Measurements from ENCODE around the gene WDR82. TPM values are rescaled to one million over a fixed set of nuclear protein-coding genes. Genes with fewer than 3 reads are reported as not detected.
A peak's percentile ranks its signal among the peaks of the same experiment; 100 is the strongest.

The WDR82 gene, protein sequence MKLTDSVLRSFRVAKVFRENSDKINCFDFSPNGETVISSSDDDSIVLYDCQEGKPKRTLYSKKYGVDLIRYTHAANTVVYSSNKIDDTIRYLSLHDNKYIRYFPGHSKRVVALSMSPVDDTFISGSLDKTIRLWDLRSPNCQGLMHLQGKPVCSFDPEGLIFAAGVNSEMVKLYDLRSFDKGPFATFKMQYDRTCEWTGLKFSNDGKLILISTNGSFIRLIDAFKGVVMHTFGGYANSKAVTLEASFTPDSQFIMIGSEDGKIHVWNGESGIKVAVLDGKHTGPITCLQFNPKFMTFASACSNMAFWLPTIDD
- 100 to 1,000 TPM; 176 to 177 TPM for total RNA-seq

DNA sequence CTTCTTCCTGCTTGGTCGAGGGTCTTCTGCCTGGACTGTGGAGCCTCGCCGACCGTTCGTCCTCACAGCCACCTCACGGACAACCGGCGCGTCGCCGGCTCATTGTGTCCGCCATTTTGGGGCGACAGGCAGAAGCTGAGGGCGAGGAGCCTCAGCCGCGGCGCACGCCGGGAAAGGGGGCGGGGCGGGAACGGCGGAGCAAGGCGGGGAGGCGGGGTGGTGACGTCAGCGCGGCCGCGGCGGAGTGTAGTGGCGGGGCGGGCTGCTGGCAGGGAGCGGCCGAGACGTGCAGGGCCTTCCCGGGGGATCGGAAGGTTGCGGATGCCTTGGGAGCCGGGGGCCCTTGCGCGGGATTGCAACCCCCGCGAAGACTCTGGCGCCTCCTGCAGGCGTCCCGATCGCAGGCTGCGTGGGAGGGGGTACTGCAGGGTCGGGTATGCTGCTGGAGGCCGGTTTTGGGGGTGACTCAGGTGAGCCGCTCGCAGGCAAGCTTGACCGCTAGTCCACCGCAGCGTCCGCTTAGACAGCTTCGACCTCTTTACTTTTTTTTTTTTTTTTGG is at the start of gene WDR82:
Gene WDR82, minus strand, starts transcription at position 140 of the 560 bp plus-strand sequence. CDS start 288 bp downstream, outside the sequence.
- H3K36me3 Mint-ChIP-seq (ENCODE audit: low read depth), result peaks cover 51% of the 10 kb centered on the region
- H3K4me1 Mint-ChIP-seq (ENCODE audit: low read depth), result peaks cover 57% of the 10 kb centered on the region

DNA sequence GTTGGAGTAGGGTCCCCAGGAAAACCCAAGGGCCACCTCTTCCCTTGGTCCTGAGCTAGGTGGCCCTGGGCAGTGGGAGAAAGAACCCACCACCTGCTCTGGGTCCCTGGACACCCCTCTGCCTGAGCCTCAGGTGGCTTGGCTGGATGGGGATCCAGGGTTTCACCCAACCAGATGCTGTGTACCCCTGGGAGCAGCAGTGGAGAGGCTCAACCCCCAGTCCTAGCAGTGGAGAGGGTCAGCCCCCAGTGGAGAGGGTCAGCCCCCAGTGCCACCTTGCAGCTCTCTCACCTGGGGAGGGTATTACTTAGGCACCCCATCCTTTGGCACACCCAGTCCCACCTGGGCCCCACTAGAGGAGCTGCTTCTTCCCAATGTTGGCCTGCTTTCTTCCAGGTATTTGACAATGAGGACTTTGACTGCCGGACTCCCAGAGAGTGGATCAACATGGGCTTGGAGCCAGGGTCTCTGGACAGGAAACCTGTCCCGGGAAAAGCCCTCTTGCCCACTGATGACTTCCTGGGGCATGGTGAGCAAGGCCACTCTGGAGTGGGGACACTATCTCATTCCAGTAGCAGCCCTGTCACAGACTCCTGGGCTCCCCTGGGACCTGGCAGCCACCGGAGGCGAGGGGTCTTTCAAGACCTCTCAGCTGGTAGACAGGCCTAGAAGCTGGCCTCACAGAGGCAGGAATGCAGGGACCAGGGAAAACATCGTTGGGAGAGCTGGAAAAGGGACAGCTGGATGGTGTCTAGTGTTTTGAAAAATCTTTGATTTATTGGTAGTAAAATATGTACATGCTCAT is 49.2 kb upstream of the WDR82 start:
- intact Hi-C loops (cut with micrococcal nuclease), result no loop called here
- Mint-ChIP-seq H3K27me3 (ENCODE audit: low read depth) (no peaks in the 10 kb centered on the region), H3K4me3 (no peak overlapping the region), H3K36me3 (ENCODE audit: low read depth) (no peaks in the 10 kb centered on the region), H3K9me3 (no peaks in the 10 kb centered on the region), H3K4me1 (ENCODE audit: low read depth) (no peaks in the 10 kb centered on the region), H3K27ac (no peak overlapping the region)
- DNase-seq, result no peak
- CTCF ChIA-PET, result interaction anchor here (0.6 to 2.1 kb wide), 5 partner anchors 10 to 228 kb away, joined by 4 to 9 read pairs (median 6); no protein-coding TSS in a partner anchor

More for the DNA sequence above, at the start of gene WDR82:
- H3K9me3 Mint-ChIP-seq, result no peaks in the 10 kb centered on the region
- H3K4me3 Mint-ChIP-seq, result peak within 1 kb of the TSS; percentile 95
- DNase-seq, result peak; percentile 98
- peak within 1 kb of the TSS; percentile 98 for H3K27ac Mint-ChIP-seq
- CTCF ChIA-PET, result interaction anchor here (0.7 to 7.1 kb wide), 17 partner anchors 8 to 144 kb away, joined by 3 to 69 read pairs (median 4); partner anchors contain the start of genes GLYCTK, PPM1M, TLR9 and TWF2
- intact Hi-C loops (cut with micrococcal nuclease), result loop anchor here (1.0 to 10.0 kb wide), 10 partner anchors 9 to 1664 kb away; partner anchors contain the start of genes CISH, DUSP7, GLYCTK and MAPKAPK3
- no peaks in the 10 kb centered on the region for H3K27me3 Mint-ChIP-seq (ENCODE audit: low read depth)

DNA sequence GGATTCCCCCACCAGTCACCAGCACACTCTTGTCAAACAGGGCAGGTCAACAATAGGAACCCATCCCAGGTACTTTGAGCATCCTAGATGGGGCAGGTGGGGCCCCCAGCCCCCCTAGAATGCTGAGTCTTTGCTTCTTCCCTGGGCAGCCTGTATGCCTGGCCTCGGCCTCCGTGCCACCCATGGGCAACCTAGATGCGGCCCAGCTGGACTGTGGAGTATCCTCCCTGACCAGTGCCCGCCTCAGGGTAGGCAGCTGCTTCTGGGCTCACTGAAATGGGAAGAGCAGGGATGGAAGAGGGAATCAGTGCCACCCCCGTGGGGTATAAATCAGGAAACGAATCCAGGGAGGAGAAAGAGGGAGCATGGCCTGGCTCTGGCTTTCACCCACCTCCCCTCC is 48.5 kb upstream of the WDR82 start:
- CTCF ChIA-PET, result interaction anchor here (1.2 to 2.1 kb wide), 3 partner anchors 9 to 96 kb away, joined by 6 to 9 read pairs (median 7); no protein-coding TSS in a partner anchor

DNA sequence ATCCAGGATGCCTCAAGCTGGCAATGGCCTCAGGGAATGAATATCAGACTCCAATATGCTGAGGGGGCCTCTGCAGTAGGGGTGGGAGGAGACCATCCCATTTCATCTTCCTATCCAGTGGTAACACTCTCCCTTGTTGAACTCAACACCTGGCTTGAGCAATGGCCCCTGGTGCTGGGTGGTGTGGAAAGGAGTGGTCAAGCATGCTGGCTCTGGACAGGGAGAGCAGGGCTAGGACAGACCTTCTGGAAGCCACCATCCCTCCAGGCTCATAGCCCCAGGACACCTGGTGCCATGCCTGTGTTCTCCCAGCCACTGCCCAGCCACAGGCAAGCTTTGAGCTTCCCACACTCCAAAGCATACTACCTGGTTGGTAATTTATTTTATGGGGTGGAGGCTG is 47.2 kb upstream of the WDR82 start:
- no peak for DNase-seq
- CTCF ChIA-PET, result no interaction called here
- Mint-ChIP-seq H3K27ac (no peak overlapping the region), H3K27me3 (ENCODE audit: low read depth) (no peaks in the 10 kb centered on the region), H3K4me3 (no peak overlapping the region), H3K9me3 (no peaks in the 10 kb centered on the region), H3K4me1 (ENCODE audit: low read depth) (no peaks in the 10 kb centered on the region), H3K36me3 (ENCODE audit: low read depth) (no peaks in the 10 kb centered on the region)
- intact Hi-C loops (cut with micrococcal nuclease), result no loop called here

More for the DNA sequence above, 48.5 kb upstream of the WDR82 start:
- H3K27me3 Mint-ChIP-seq (ENCODE audit: low read depth), result no peaks in the 10 kb centered on the region
- no peak overlapping the region for H3K27ac Mint-ChIP-seq
- DNase-seq, result no peak
- intact Hi-C loops (cut with micrococcal nuclease), result no loop called here
- H3K4me3 Mint-ChIP-seq, result no peak overlapping the region
- no peaks in the 10 kb centered on the region for H3K9me3 Mint-ChIP-seq
- H3K36me3 Mint-ChIP-seq (ENCODE audit: low read depth), result no peaks in the 10 kb centered on the region
- no peaks in the 10 kb centered on the region for H3K4me1 Mint-ChIP-seq (ENCODE audit: low read depth)

DNA sequence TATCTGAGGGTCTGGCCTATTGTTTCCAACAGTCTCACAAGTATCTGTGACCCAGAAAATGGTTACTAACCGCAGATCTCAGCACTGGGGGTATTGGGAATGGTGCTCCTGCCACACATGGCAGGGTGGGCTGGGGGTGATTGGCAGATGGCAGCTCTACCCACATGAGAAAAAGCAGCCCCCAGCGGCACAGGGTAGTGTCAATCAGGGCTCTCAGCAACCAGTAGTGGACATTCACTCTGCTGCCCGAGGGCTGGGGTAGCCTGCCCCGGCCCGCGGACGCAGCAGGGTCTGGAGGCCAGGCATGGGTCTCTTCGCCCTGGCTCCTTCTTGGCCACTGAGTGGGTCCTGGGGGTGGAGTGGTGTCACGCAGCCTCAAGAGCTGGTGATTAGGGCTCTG is 46.2 kb upstream of the WDR82 start:
- Mint-ChIP-seq H3K36me3 (ENCODE audit: low read depth) (no peaks in the 10 kb centered on the region), H3K27me3 (ENCODE audit: low read depth) (no peaks in the 10 kb centered on the region), H3K4me1 (ENCODE audit: low read depth) (no peaks in the 10 kb centered on the region), H3K4me3 (no peak overlapping the region), H3K27ac (no peak overlapping the region), H3K9me3 (no peaks in the 10 kb centered on the region)
- DNase-seq, result no peak
- CTCF ChIA-PET, result no interaction called here
- intact Hi-C loops (cut with micrococcal nuclease), result no loop called here

DNA sequence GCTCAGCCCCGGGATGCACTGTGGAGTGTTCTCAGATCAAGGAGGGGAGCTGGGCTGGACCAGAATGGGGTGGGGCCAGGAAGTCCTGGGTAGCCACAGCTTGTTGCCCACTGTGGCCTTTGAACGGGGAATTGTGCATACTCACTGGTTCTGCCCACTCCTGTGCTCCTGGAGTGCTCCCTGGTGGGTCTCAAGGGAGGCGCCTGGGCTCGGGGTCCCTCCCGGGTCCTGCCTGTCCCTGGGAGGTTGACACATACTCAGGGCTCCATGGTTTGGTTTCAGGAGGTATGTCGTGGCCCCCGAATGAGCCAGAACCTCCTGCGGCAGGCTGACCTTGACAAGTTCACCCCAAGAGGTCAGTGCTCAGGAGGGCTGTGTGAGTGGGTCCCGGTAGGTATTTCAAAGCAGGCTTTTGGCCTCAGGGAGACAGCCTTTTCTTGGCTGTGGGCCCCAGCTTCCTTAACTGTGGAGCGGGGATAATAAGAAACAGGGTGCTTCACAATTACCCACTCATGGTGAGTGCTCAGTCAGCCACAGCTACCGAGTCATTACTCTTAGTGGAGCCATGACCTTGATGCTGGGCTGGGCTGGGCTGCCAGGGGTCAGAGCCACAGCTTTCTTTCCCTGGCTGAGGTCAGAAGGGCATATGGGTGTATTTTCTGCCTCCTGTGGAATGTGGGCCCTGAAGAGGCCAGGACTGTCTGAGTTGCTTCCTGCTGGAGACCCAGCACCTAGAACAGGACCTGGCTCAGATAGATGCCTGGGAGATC is 45.3 kb upstream of the WDR82 start:
- CTCF ChIA-PET, result interaction anchor here (1.4 kb wide), 1 partner anchor 92 kb away, joined by 3 read pairs; no protein-coding TSS in a partner anchor
- H3K27me3 Mint-ChIP-seq (ENCODE audit: low read depth), result no peaks in the 10 kb centered on the region
- H3K9me3 Mint-ChIP-seq, result no peaks in the 10 kb centered on the region
- H3K4me3 Mint-ChIP-seq, result no peak overlapping the region
- H3K36me3 Mint-ChIP-seq (ENCODE audit: low read depth), result no peaks in the 10 kb centered on the region
- no peaks in the 10 kb centered on the region for H3K4me1 Mint-ChIP-seq (ENCODE audit: low read depth)
- intact Hi-C loops (cut with micrococcal nuclease), result no loop called here
- DNase-seq, result no peak
- no peak overlapping the region for H3K27ac Mint-ChIP-seq

DNA sequence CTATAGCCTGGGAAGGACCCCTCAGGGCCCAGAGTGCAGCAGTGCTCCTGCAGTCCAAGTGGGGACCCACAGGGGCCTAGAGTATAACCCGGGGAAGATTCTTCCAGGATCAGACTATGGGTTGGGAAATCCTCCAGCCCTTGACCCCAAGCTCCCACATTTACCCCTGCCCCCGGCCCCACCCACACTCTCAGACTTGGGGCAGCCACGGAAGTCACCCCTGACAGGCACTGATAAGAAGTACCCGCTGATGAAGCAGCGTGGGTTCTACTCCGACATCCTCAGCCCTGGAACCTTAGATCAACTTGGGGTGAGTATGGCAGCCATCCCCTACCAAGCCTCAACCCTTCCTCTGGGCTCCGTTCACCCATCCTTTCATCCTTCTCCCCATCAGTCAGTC is 44.0 kb upstream of the WDR82 start:
- H3K27ac Mint-ChIP-seq, result no peak overlapping the region
- CTCF ChIA-PET, result no interaction called here

DNA sequence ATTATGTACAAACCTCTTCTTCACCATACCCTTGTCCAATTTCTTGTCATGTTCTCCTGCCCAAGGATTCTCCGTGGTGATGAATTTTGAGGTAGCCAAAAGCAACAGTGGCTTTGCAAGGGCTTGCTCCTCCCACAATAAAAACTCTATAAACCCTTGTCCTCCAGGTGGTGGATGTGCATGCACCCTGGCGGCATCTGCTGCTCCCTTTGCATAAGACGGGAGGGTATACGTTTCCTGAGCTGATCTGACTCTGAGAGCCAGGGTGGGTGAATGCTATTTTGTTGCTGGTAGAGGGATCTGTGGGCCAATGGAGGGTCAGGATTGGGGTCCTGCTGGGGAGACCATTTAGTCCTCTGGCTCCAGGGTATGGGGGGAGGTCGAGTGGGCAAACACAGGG is 43.0 kb upstream of the WDR82 start:
- H3K4me3 Mint-ChIP-seq, result no peak overlapping the region
- peaks cover 11% of the 10 kb centered on the region for H3K4me1 Mint-ChIP-seq (ENCODE audit: low read depth)
- no peak for DNase-seq
- no peak overlapping the region for H3K27ac Mint-ChIP-seq
- CTCF ChIA-PET, result no interaction called here
- no peaks in the 10 kb centered on the region for H3K27me3 Mint-ChIP-seq (ENCODE audit: low read depth)
- intact Hi-C loops (cut with micrococcal nuclease), result no loop called here
- H3K9me3 Mint-ChIP-seq, result no peaks in the 10 kb centered on the region
- no peaks in the 10 kb centered on the region for H3K36me3 Mint-ChIP-seq (ENCODE audit: low read depth)

More for the DNA sequence above, 44.0 kb upstream of the WDR82 start:
- Mint-ChIP-seq H3K4me3 (no peak overlapping the region), H3K4me1 (ENCODE audit: low read depth) (peaks cover 7% of the 10 kb centered on the region), H3K9me3 (no peaks in the 10 kb centered on the region), H3K27me3 (ENCODE audit: low read depth) (no peaks in the 10 kb centered on the region), H3K36me3 (ENCODE audit: low read depth) (no peaks in the 10 kb centered on the region)
- DNase-seq, result no peak
- intact Hi-C loops (cut with micrococcal nuclease), result no loop called here

DNA sequence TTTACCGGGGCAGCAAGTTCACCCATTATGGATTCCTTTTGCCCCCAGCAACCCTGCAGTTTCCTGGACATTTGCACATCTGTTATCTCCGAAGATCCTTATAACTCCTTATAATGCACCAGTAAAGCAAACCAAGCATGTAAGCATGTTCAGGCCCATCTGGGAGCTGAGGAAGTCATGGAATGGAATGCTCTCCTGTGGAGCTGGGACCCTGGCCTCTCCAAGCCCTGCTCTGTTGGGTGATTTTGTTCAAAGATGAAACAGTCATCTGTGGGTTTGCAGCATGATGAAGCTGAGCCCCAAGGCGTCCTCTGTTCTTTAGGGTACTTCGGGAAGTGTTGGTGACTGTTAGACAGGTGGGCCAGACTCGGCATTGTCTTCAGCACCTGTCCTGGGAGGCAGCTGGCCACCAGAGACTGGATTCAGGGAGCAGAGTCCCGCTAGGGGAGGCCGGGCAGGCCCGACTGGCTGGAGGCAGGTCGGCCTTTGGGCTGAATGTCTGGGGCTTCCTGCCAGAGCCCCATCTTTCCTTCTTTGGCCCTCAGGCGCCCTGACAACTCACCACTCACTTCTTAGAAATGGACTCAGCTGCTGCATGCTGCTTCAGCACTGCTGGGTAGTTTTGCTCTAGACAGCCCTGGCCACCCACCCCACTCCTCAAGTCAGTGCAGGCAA is 41.6 kb upstream of the WDR82 start:
- no peak overlapping the region for H3K4me3 Mint-ChIP-seq
- no peaks in the 10 kb centered on the region for H3K27me3 Mint-ChIP-seq (ENCODE audit: low read depth)
- no peaks in the 10 kb centered on the region for H3K9me3 Mint-ChIP-seq
- H3K36me3 Mint-ChIP-seq (ENCODE audit: low read depth), result no peaks in the 10 kb centered on the region
- CTCF ChIA-PET, result interaction anchor here (0.9 to 2.1 kb wide), 2 partner anchors 19 to 89 kb away, joined by 3 to 8 read pairs; no protein-coding TSS in a partner anchor
- peaks cover 11% of the 10 kb centered on the region for H3K4me1 Mint-ChIP-seq (ENCODE audit: low read depth)
- H3K27ac Mint-ChIP-seq, result no peak overlapping the region
- intact Hi-C loops (cut with micrococcal nuclease), result no loop called here
- no peak for DNase-seq

DNA sequence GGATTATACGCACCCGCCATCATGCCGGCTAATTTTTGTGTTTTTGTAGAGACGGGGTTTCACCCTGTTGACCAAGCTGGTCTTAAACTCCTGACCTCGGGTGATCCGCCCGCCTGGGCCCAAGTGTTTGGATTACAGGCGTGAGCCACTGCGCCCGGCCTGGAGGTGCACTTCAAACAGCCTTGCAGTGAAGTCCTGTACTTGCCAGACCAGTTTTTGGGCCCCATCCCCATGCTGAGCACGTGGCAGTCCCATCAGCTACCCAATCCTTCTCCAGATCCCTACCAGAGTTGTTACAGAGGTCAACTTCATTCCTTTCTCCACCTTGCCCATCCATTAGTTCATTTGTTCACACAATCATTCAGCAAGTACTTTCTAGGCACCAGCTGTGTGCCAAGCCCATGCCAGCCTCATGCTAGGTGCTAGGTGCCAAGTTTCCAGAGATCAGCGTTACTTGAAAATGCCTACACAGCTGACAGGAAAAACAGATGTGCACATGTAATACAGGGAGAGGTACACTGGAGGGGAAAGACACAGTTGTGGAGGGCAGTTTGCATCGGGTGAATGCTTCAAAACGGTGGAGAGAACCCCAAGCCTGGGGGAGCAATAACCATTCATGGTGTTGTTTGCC is 39.9 kb upstream of the WDR82 start:
- Mint-ChIP-seq H3K27ac (no peak overlapping the region), H3K36me3 (ENCODE audit: low read depth) (no peaks in the 10 kb centered on the region), H3K4me3 (no peak overlapping the region), H3K4me1 (ENCODE audit: low read depth) (peaks cover 17% of the 10 kb centered on the region), H3K27me3 (ENCODE audit: low read depth) (no peaks in the 10 kb centered on the region), H3K9me3 (no peaks in the 10 kb centered on the region)
- intact Hi-C loops (cut with micrococcal nuclease), result no loop called here
- CTCF ChIA-PET, result interaction anchor here (0.6 to 2.1 kb wide), 5 partner anchors 9 to 98 kb away, joined by 3 to 8 read pairs (median 6); no protein-coding TSS in a partner anchor
- DNase-seq, result no peak

Data from activated naive CD4-positive, alpha-beta T cell treated with anti-CD3 and anti-CD28 coated beads for 36 hours (primary cell).